ENCODE measurements around the gene SYTL1. TPM values are rescaled to one million over a fixed set of nuclear protein-coding genes. Genes with fewer than 3 reads are reported as not detected.

SYTL1 gene
- polyA plus RNA-seq, 1 donor from 2014 or later: not detected

DNA sequence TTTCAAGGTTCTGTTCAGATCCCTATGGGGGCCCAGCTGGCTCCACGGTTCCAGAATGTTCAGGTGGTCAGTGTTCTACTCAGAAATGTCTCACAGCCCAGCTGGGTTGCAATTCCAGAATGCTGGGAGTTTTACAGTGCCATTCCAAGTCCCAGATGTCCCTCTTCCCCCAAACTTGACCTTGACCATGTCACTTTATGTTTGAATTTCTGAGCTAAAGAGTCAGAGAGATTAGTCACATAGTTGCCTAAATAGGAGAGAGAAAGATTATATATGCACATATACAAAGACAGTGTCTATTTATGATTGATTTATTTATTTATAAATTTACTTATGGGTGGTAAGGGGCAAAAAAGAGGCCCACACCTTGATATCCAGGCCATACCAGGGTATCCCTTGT is 53.1 kb downstream of the SYTL1 start:
- no peaks in the 10 kb centered on the region for H3K79me2 ChIP-seq (replicated peaks; ENCODE audit: insufficient read depth, low read length)
- no peak overlapping the region for H3K4me3 ChIP-seq (ENCODE audit: low read length)
- H3K27ac ChIP-seq (ENCODE audit: low read length): no peak overlapping the region
- no peak for TF ChIP-seq EP300 (conservative IDR thresholded peaks at IDR 0.05; ENCODE audit: poor library complexity, severe bottlenecking)
- TF ChIP-seq, protein P1, sequence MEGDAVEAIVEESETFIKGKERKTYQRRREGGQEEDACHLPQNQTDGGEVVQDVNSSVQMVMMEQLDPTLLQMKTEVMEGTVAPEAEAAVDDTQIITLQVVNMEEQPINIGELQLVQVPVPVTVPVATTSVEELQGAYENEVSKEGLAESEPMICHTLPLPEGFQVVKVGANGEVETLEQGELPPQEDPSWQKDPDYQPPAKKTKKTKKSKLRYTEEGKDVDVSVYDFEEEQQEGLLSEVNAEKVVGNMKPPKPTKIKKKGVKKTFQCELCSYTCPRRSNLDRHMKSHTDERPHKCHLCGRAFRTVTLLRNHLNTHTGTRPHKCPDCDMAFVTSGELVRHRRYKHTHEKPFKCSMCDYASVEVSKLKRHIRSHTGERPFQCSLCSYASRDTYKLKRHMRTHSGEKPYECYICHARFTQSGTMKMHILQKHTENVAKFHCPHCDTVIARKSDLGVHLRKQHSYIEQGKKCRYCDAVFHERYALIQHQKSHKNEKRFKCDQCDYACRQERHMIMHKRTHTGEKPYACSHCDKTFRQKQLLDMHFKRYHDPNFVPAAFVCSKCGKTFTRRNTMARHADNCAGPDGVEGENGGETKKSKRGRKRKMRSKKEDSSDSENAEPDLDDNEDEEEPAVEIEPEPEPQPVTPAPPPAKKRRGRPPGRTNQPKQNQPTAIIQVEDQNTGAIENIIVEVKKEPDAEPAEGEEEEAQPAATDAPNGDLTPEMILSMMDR (IDR thresholded peaks at IDR 0.05; ENCODE audit: poor library complexity, severe bottlenecking): no peak
- TF ChIP-seq MXI1 (conservative IDR thresholded peaks at IDR 0.05; ENCODE audit: poor library complexity, severe bottlenecking): no peak
- TF ChIP-seq, protein P2, sequence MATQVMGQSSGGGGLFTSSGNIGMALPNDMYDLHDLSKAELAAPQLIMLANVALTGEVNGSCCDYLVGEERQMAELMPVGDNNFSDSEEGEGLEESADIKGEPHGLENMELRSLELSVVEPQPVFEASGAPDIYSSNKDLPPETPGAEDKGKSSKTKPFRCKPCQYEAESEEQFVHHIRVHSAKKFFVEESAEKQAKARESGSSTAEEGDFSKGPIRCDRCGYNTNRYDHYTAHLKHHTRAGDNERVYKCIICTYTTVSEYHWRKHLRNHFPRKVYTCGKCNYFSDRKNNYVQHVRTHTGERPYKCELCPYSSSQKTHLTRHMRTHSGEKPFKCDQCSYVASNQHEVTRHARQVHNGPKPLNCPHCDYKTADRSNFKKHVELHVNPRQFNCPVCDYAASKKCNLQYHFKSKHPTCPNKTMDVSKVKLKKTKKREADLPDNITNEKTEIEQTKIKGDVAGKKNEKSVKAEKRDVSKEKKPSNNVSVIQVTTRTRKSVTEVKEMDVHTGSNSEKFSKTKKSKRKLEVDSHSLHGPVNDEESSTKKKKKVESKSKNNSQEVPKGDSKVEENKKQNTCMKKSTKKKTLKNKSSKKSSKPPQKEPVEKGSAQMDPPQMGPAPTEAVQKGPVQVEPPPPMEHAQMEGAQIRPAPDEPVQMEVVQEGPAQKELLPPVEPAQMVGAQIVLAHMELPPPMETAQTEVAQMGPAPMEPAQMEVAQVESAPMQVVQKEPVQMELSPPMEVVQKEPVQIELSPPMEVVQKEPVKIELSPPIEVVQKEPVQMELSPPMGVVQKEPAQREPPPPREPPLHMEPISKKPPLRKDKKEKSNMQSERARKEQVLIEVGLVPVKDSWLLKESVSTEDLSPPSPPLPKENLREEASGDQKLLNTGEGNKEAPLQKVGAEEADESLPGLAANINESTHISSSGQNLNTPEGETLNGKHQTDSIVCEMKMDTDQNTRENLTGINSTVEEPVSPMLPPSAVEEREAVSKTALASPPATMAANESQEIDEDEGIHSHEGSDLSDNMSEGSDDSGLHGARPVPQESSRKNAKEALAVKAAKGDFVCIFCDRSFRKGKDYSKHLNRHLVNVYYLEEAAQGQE (IDR thresholded peaks at IDR 0.05; ENCODE audit: borderline replicate concordance): no peak
- no peak for TF ChIP-seq POLR2AphosphoS5 (IDR thresholded peaks at IDR 0.05)
- TF ChIP-seq SMC3 (conservative IDR thresholded peaks at IDR 0.05; ENCODE audit: poor library complexity): no peak
- no peak for TF ChIP-seq TAF1 (IDR thresholded peaks at IDR 0.05; ENCODE audit: low read depth)
- no peak for TF ChIP-seq RAD21 (conservative IDR thresholded peaks at IDR 0.05)
- no peak for TF ChIP-seq EZH2 (IDR thresholded peaks at IDR 0.05; ENCODE audit: borderline replicate concordance, insufficient read depth, low read length, poor library complexity, severe bottlenecking)
- no peak overlapping the region for H3K9ac ChIP-seq (ENCODE audit: low read length)
- H3K9me2 ChIP-seq (ENCODE audit: insufficient read depth, low read length): no peaks in the 10 kb centered on the region
- H4K20me1 ChIP-seq (ENCODE audit: insufficient read depth): no peaks in the 10 kb centered on the region
- H3K4me2 ChIP-seq (ENCODE audit: low read length): no peak overlapping the region
- no peaks in the 10 kb centered on the region for H3K27me3 ChIP-seq (ENCODE audit: insufficient read depth, low read depth, low read length)
- no peaks in the 10 kb centered on the region for H3F3A ChIP-seq (ENCODE audit: insufficient read depth, low read length, poor library complexity, severe bottlenecking)
- no peaks in the 10 kb centered on the region for H3K36me3 ChIP-seq (ENCODE audit: insufficient read depth, low read length)
- H2AFZ ChIP-seq (ENCODE audit: low read depth, low read length): no peak overlapping the region
- no peaks in the 10 kb centered on the region for H3K9me3 ChIP-seq (ENCODE audit: low read length)

GRCh38 chr1:27395441-27396195 is 53.8 kb downstream of the SYTL1 start:
- Histone ChIP-seq H4K20me1 (ENCODE audit: insufficient read depth) (no peaks in the 10 kb centered on the region), H2AFZ (ENCODE audit: low read depth, low read length) (no peak overlapping the region), H3K36me3 (ENCODE audit: insufficient read depth, low read length) (no peaks in the 10 kb centered on the region), H3K27ac (ENCODE audit: low read length) (no peak overlapping the region), H3K4me2 (ENCODE audit: low read length) (no peak overlapping the region), H3K79me2 (replicated peaks; ENCODE audit: insufficient read depth, low read length) (no peaks in the 10 kb centered on the region), H3K9me2 (ENCODE audit: insufficient read depth, low read length) (no peaks in the 10 kb centered on the region), H3K4me3 (ENCODE audit: low read length) (no peak overlapping the region), H3K27me3 (ENCODE audit: insufficient read depth, low read depth, low read length) (no peaks in the 10 kb centered on the region), H3F3A (ENCODE audit: insufficient read depth, low read length, poor library complexity, severe bottlenecking) (no peaks in the 10 kb centered on the region), H3K9me3 (ENCODE audit: low read length) (no peaks in the 10 kb centered on the region), H3K9ac (ENCODE audit: low read length) (no peak overlapping the region)
- TF ChIP-seq MXI1 (conservative IDR thresholded peaks at IDR 0.05; ENCODE audit: poor library complexity, severe bottlenecking) (no peak), SMC3 (conservative IDR thresholded peaks at IDR 0.05; ENCODE audit: poor library complexity) (peak; percentile 90), RAD21 (conservative IDR thresholded peaks at IDR 0.05) (peak; percentile 82), POLR2AphosphoS5 (IDR thresholded peaks at IDR 0.05) (no peak), TAF1 (IDR thresholded peaks at IDR 0.05; ENCODE audit: low read depth) (no peak), EP300 (conservative IDR thresholded peaks at IDR 0.05; ENCODE audit: poor library complexity, severe bottlenecking) (no peak), EZH2 (IDR thresholded peaks at IDR 0.05; ENCODE audit: borderline replicate concordance, insufficient read depth, low read length, poor library complexity, severe bottlenecking) (no peak)
- TF ChIP-seq, protein P1 (IDR thresholded peaks at IDR 0.05; ENCODE audit: poor library complexity, severe bottlenecking): peak; percentile 90
- TF ChIP-seq, protein P2 (IDR thresholded peaks at IDR 0.05; ENCODE audit: borderline replicate concordance): no peak

Measured in neural cell (in vitro differentiated cells).